ENCODE results near the gene RORB. TPM values are rescaled to one million over a fixed set of nuclear protein-coding genes. Genes with fewer than 3 reads are reported as not detected.
A peak's percentile ranks its signal among the peaks of the same experiment; 100 is the strongest.

RORB gene
- total RNA-seq, 1 donor from 2014 or later: 2.2 TPM

GRCh38 chr9:74499770-74500583, 2.8 kb downstream of the RORB start:
- peak; percentile 31 for DNase-seq
- peaks cover 2% of the 10 kb centered on the region for H3K4me1 Mint-ChIP-seq (ENCODE audit: low read depth, unreplicated experiment)
- no peak for TF ChIP-seq CTCF (IDR thresholded peaks at IDR 0.05; ENCODE audit: partially characterized antibody, unreplicated experiment)
- H3K4me3 Mint-ChIP-seq (ENCODE audit: unreplicated experiment): peak overlapping the region; percentile 90
- no peaks in the 10 kb centered on the region for H3K36me3 Mint-ChIP-seq (ENCODE audit: unreplicated experiment)
- H3K9me3 Mint-ChIP-seq (ENCODE audit: unreplicated experiment): peaks cover 6% of the 10 kb centered on the region
- peaks cover 13% of the 10 kb centered on the region for H3K27me3 Mint-ChIP-seq (ENCODE audit: unreplicated experiment)
- no peak overlapping the region for H3K27ac Mint-ChIP-seq (ENCODE audit: unreplicated experiment)

- peaks cover 6% of the 10 kb centered on the region for H3K9me3 Mint-ChIP-seq (ENCODE audit: unreplicated experiment)
- H3K4me3 Mint-ChIP-seq (ENCODE audit: unreplicated experiment): peak overlapping the region; percentile 90
- peaks cover 2% of the 10 kb centered on the region for H3K4me1 Mint-ChIP-seq (ENCODE audit: low read depth, unreplicated experiment)
- peak; percentile 16 for DNase-seq
- TF ChIP-seq CTCF (IDR thresholded peaks at IDR 0.05; ENCODE audit: partially characterized antibody, unreplicated experiment): no peak
- no peaks in the 10 kb centered on the region for H3K36me3 Mint-ChIP-seq (ENCODE audit: unreplicated experiment)
- H3K27me3 Mint-ChIP-seq (ENCODE audit: unreplicated experiment): peaks cover 13% of the 10 kb centered on the region
- no peak overlapping the region for H3K27ac Mint-ChIP-seq (ENCODE audit: unreplicated experiment)
These were observed 3.4 kb downstream of the RORB start for GRCh38 chr9:74500584-74500924.

- DNase-seq: no peak
- Mint-ChIP-seq H3K36me3 (ENCODE audit: unreplicated experiment) (no peaks in the 10 kb centered on the region), H3K4me3 (ENCODE audit: unreplicated experiment) (peak overlapping the region; percentile 73), H3K9me3 (ENCODE audit: unreplicated experiment) (peaks cover 6% of the 10 kb centered on the region), H3K27me3 (ENCODE audit: unreplicated experiment) (peaks cover 13% of the 10 kb centered on the region), H3K4me1 (ENCODE audit: low read depth, unreplicated experiment) (peaks cover 2% of the 10 kb centered on the region), H3K27ac (ENCODE audit: unreplicated experiment) (no peak overlapping the region)
- TF ChIP-seq CTCF (IDR thresholded peaks at IDR 0.05; ENCODE audit: partially characterized antibody, unreplicated experiment): no peak
These were observed 4.4 kb downstream of the RORB start for GRCh38 chr9:74501570-74501969.

- DNase-seq: no peak
- Mint-ChIP-seq H3K4me1 (ENCODE audit: low read depth, unreplicated experiment) (peaks cover 2% of the 10 kb centered on the region), H3K4me3 (ENCODE audit: unreplicated experiment) (no peak overlapping the region), H3K27me3 (ENCODE audit: unreplicated experiment) (peaks cover 5% of the 10 kb centered on the region), H3K27ac (ENCODE audit: unreplicated experiment) (no peak overlapping the region), H3K9me3 (ENCODE audit: unreplicated experiment) (no peaks in the 10 kb centered on the region), H3K36me3 (ENCODE audit: unreplicated experiment) (no peaks in the 10 kb centered on the region)
- no peak for TF ChIP-seq CTCF (IDR thresholded peaks at IDR 0.05; ENCODE audit: partially characterized antibody, unreplicated experiment)
These were observed 6.1 kb downstream of the RORB start for GRCh38 chr9:74503219-74503618.

- no peak overlapping the region for H3K27ac Mint-ChIP-seq (ENCODE audit: unreplicated experiment)
- TF ChIP-seq CTCF (IDR thresholded peaks at IDR 0.05; ENCODE audit: partially characterized antibody, unreplicated experiment): no peak
- DNase-seq: no peak
These were observed 6.5 kb downstream of the RORB start for GRCh38 chr9:74503666-74504065.

More at GRCh38 chr9:74503666-74504065, 6.5 kb downstream of the RORB start:
- no peaks in the 10 kb centered on the region for H3K9me3 Mint-ChIP-seq (ENCODE audit: unreplicated experiment)
- H3K36me3 Mint-ChIP-seq (ENCODE audit: unreplicated experiment): no peaks in the 10 kb centered on the region
- H3K4me3 Mint-ChIP-seq (ENCODE audit: unreplicated experiment): no peak overlapping the region
- peaks cover 5% of the 10 kb centered on the region for H3K27me3 Mint-ChIP-seq (ENCODE audit: unreplicated experiment)
- peaks cover 2% of the 10 kb centered on the region for H3K4me1 Mint-ChIP-seq (ENCODE audit: low read depth, unreplicated experiment)

All from glutamatergic neuron (in vitro differentiated cells).